Measurements from ENCODE around the gene ZSCAN2.
"Not testable (repeated sequence)": the region's sequence is repeated elsewhere in the genome, so short reads cannot be mapped to it uniquely, and the experiment has no call there.

DNA sequence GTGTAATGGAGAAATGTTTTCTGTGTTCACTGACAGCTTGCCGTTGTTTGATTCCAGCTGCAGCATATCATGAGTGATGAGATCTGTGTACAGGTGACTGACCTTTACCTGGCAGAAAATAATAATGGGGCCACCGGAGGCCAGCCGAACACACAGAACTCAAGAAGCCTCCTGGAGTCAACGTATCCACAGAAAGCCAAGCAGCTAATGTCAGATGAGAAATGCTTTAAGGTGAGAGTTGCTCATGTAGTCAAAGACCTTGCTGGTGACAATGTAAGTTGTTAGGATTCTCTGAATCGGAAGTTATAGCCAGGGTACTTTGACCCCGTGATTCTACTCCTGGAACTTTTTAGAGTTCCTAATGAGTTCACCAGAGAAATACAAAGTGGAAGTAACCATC, 22.9 kb upstream of the ZSCAN2 start:
- TF ChIP-seq, protein P1, sequence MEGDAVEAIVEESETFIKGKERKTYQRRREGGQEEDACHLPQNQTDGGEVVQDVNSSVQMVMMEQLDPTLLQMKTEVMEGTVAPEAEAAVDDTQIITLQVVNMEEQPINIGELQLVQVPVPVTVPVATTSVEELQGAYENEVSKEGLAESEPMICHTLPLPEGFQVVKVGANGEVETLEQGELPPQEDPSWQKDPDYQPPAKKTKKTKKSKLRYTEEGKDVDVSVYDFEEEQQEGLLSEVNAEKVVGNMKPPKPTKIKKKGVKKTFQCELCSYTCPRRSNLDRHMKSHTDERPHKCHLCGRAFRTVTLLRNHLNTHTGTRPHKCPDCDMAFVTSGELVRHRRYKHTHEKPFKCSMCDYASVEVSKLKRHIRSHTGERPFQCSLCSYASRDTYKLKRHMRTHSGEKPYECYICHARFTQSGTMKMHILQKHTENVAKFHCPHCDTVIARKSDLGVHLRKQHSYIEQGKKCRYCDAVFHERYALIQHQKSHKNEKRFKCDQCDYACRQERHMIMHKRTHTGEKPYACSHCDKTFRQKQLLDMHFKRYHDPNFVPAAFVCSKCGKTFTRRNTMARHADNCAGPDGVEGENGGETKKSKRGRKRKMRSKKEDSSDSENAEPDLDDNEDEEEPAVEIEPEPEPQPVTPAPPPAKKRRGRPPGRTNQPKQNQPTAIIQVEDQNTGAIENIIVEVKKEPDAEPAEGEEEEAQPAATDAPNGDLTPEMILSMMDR (IDR thresholded peaks at IDR 0.05): not testable (repeated sequence)
- TF ChIP-seq POLR2A, POLR2AphosphoS5 (IDR thresholded peaks at IDR 0.05): not testable (repeated sequence)
